Lower leg skin (tissue), 3 donors: ENCODE results near the gene GIT2.

Source experiments
- POLR2A ChIP-seq, 2 donors: fragments of 450-650 bp; IDR thresholded peaks; one replicate each; pipeline ENCODE4 v1.6.1; 2016 to 2017; ENCODE audit warnings: antibody characterized with exemption in 2 of 2, mild to moderate bottlenecking in 1 of 2, moderate library complexity in 1 of 2
- TF ChIP-seq, protein P1 (sequence below), 3 donors: fragments of 450-650 bp; IDR thresholded peaks; one replicate each; pipeline ENCODE4 v1.5.1; 2016; ENCODE audit warnings: antibody characterized with exemption in 3 of 3, mild to moderate bottlenecking in 3 of 3, moderate library complexity in 2 of 3

GRCh38 chr12:109885616-109886015 lies 110.6 kb downstream of the GIT2 start:
- TF ChIP-seq, protein P1, sequence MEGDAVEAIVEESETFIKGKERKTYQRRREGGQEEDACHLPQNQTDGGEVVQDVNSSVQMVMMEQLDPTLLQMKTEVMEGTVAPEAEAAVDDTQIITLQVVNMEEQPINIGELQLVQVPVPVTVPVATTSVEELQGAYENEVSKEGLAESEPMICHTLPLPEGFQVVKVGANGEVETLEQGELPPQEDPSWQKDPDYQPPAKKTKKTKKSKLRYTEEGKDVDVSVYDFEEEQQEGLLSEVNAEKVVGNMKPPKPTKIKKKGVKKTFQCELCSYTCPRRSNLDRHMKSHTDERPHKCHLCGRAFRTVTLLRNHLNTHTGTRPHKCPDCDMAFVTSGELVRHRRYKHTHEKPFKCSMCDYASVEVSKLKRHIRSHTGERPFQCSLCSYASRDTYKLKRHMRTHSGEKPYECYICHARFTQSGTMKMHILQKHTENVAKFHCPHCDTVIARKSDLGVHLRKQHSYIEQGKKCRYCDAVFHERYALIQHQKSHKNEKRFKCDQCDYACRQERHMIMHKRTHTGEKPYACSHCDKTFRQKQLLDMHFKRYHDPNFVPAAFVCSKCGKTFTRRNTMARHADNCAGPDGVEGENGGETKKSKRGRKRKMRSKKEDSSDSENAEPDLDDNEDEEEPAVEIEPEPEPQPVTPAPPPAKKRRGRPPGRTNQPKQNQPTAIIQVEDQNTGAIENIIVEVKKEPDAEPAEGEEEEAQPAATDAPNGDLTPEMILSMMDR (IDR thresholded peaks at IDR 0.05) = no peak
- TF ChIP-seq POLR2A (IDR thresholded peaks at IDR 0.05) = no peak
